LNCaP clone FGC (cell line): ENCODE measurements around the gene PALLD.

Experiments used
- DNase-seq: peaks from one replicate; pipeline ENCODE4 v3.0.0-alpha.2; 2011; ENCODE audit warnings: low read depth
- H3K4me3 ChIP-seq: 2 replicates; pipeline ENCODE4 v1.5.1; 2011; ENCODE audit warnings: mild to moderate bottlenecking, low read depth, low read length, control low read depth
- TF ChIP-seq, protein P1 (sequence below): IDR thresholded peaks from 2 replicates; pipeline ENCODE4 v1.5.1; 2012; ENCODE audit warnings: mild to moderate bottlenecking; ENCODE audit not compliant: control insufficient read depth, insufficient read depth; ENCODE audit errors: extremely low read depth

PALLD gene

DNA sequence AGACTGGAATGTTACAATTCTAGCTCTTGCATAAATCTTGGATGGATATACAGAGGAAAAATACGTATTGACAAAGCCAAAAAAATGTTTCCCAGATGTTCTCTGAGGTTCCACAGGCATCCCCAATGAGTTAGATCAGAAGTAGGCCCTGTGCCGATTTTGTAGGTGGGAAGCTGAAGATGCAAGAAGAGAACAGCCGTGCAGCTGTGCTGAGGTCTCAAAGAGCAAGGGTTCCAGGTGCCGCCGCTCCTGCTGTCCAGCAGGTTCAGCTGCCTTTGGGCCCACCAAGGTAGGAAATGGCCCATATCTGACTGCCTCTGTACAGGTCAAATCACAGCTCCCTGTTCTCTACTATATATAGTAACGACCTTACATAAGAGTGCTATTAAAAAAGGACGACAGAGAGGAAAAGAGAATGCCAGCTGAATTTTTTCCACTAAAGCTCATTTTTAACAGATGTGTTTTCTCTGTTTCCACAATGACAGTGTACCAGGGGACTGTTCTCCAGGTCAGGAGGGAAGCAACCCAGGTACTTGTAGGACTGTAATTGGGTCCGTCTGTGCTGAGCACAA is 357.6 kb downstream of the PALLD start:
- H3K4me3 ChIP-seq = no peak overlapping the region
- TF ChIP-seq, protein P1, sequence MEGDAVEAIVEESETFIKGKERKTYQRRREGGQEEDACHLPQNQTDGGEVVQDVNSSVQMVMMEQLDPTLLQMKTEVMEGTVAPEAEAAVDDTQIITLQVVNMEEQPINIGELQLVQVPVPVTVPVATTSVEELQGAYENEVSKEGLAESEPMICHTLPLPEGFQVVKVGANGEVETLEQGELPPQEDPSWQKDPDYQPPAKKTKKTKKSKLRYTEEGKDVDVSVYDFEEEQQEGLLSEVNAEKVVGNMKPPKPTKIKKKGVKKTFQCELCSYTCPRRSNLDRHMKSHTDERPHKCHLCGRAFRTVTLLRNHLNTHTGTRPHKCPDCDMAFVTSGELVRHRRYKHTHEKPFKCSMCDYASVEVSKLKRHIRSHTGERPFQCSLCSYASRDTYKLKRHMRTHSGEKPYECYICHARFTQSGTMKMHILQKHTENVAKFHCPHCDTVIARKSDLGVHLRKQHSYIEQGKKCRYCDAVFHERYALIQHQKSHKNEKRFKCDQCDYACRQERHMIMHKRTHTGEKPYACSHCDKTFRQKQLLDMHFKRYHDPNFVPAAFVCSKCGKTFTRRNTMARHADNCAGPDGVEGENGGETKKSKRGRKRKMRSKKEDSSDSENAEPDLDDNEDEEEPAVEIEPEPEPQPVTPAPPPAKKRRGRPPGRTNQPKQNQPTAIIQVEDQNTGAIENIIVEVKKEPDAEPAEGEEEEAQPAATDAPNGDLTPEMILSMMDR = no peak
- no peak for DNase-seq

DNA sequence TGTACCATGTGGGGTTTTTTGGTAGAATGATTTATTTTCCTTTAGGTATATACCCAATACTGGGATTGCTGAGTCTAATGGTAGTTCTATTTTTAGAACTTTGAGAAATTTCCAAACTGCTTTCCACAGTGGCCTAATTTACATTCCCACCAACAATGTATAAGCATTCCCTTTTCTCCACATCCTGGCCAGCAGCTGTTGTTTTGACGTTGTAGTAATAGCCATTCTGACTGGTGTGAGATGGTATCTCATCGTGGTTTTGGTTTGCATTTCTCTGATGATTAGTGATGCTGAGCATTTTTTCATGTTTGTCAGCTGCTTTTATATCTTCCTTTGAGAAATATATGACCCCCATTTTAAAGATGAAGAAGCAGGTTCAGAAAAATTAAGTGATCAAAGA is 359.5 kb downstream of the PALLD start:
- TF ChIP-seq, protein P1 = no peak
- DNase-seq = no peak
- no peak overlapping the region for H3K4me3 ChIP-seq

DNA sequence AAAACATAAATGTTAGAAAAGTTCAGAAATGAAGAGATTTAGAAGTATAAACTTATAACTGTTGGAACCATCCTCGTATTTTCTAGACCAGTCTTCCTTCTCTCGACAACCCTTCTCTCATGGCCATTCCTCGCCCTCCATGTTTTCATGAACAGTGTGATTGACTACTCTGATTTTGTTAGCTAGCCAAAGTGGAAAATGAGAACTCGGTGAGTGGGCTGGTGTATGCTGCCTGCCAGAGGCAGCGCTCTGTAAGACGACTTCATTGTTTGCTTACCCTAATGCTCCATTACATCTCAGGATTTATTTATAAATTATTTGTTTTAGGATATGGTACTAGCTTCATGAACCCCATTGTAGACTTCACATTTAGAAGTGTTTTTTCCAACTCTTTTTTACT is 360.2 kb downstream of the PALLD start:
- no peak for DNase-seq
- H3K4me3 ChIP-seq = no peak overlapping the region
- TF ChIP-seq, protein P1 = no peak

DNA sequence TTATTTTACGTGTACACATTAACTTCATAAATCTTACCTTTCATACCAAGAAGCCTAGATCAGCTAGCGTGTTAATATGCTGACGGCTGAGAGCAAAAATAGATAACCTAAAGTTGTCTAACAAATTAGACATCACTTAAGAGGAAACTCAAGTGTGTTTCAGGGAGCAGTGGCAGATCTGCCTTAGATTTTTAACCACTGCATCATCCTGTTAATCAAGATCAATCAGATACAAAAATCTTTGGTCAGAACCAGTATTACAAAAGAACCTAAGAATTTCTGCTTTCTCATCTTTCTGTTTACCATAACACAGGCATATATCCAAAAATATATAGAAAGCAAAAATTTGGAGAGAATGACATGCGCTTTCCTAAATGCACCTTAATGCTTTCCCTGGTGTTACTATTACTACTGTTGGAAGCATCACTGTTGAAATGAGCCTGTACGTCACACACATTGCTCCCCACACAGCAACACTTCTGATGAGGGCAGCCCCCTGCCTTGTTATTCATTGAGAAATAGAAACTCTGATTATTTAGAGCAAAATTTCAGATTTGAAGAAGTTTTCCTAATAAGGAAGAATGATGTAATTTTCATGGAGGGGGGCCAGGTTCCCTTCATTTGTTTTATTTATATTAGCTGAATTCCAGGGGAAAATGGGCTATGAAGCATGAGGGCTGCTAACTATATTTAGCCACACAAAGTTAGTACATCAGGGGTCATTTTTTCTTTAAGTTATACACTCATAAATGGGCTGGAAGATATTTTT is 360.9 kb downstream of the PALLD start:
- TF ChIP-seq, protein P1 = no peak
- no peak overlapping the region for H3K4me3 ChIP-seq
- no peak for DNase-seq

DNA sequence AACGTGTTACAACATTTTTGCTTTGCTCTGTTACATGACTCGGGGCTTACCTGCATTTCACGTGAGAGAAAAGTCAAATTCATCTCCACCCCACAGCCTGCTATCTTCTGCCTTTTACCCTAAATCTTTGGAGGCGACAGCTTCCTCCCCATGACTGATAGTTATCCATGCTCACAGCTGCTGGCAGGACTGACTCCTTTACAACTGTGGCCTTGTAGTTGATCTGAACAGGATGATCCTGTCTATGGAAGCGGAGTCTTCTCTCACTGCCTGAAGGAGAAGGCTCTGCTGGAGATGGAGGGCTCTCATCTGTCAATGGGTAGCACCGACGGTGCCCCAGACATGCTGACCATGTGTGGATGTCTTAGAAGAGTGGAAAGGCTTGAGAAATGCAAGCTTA is 362.2 kb downstream of the PALLD start:
- H3K4me3 ChIP-seq = no peak overlapping the region
- DNase-seq = no peak
- TF ChIP-seq, protein P1 = 0 out of 2 replicates have a peak, but pooled peaks have one; percentile 0

DNA sequence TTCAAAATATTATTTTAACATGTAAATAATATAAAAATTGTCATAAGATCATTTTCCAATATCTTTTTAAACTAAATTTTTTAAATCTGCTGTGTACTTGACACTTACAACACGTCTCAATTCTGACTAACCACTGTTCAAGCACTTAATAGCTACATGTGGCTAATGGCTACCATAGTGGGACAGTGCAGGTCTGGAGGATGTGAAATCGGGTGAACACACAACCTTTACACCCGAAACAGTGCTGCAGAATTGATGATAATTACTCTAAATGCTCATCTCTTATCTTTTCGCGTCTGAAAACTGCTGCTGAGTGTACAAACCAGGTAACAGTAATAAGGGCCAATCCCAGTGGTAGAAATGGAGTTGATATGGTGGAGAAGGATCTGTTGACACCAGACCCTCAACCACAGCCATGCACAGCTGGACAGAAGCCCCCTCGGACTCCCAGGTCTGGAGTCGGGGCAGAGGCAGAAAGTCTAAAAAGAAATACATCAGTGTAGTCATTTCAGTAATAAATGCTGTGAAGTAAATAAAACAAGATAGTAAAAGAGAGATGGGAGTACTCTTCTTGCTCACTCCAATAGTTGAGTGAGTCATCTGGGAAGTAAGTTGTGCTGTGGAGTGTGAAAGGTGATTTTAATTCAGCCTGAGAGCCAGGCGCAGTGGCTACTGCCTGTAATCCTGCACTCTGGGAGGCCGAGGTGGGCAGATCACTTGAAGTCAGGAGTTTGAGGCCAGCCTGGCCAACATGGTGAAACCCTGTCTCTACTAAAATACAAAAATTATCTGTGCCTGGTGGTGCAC is 363.2 kb downstream of the PALLD start:
- DNase-seq = no peak
- H3K4me3 ChIP-seq = no peak overlapping the region
- TF ChIP-seq, protein P1 = no peak
